Hypothalamus (tissue), 51 donors: ENCODE measurements around the gene CTNNBL1.
"Not testable (repeated sequence)": the region's sequence is repeated elsewhere in the genome, so short reads cannot be mapped to it uniquely, and the experiment has no call there.

ENCODE experiments used
- DNase-seq, 51 donors: peaks; one replicate each; lab custom pipeline; 2025; lab: John Stamatoyannopoulos, UW

The CTNNBL1 gene

DNA sequence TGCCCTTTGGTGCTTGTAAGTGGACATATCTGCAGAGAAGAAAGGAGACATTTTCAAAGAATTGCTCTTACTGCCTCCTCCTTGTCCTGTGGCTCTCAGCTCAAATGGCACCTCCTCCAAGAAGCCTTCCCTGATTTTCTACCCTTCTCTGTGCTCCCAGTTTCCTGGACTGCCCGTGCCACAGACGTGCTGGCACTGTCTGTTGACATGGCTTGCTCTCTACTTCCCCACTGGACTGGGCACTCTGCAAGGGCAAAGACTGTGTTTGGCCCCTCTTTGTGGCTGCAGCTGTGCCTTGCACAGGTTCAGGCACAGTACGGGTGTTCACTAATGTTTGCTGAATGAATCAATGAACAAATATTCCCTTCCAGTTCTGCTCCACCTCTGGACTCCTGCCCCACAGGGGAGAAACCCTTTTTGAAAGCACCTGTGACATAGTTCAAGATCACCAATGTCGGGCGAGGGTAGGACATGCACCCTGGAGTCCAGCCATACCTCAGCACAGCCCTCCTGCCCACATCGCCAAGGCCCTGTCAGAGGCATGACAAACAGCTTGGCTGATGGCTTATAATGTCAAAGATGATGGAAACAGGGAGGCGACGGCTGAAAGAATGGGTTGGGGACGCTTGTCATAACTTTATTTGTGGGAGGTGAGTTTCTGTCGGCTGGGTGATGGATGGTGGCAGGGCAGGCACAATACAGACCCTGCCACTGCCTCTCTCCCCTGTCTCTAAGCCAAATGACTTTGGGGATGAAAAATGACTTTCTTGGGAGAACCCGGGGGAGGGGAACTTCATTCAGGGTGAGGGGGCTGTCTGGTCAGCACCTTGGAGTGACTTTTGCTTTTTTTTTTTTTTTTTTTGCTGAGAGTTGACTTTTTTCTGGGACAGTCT, 15.6 kb upstream of the CTNNBL1 start:
- DNase-seq, result no peak

DNA sequence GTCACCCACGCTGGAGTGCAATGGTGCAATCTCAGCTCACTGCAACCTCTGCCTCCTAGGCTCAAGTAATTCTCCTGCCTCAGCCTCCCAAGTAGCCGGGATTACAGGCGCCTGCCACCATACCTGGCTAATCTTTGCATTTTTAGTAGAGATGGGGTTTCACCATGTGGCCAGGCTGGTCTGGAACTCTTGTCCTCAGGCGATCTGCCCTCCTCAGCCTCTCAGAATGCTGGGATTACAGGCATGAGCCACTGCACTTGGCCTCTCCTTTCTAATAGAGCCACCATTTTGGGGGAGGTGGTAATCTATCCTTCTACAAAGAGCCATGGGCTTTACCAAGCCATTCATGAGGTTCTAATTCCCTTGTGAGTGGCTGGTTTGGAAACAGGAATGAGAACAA, 14.1 kb upstream of the CTNNBL1 start:
- not testable (repeated sequence) for DNase-seq

GRCh38 chr20:37680420-37680819, 13.4 kb upstream of the CTNNBL1 start:
- DNase-seq, result no peak

- DNase-seq, result no peak
Observed at GRCh38 chr20:37681384-37682112, 12.3 kb upstream of the CTNNBL1 start.

DNA sequence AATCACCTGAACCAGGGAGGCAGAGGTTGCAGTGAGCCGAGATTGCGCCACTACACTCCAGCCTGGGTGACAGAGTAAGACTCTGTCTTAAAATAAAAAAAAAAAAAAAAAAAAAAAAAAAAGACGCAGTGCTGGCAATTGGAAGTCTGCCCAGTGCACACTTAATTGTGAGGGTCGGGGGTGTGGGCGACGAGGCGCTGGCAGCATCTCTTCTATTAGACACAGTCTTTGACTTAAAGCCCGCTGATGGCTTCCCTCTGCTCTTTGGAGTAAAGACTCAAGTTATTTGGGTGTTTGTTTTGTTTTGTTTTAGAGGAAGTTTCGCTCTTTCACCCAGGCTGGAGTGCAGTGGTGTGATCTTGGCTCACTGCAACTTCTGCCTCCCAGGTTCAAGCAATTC, 10.7 kb upstream of the CTNNBL1 start:
- not testable (repeated sequence) for DNase-seq

GRCh38 chr20:37686762-37687477, 6.9 kb upstream of the CTNNBL1 start:
- no peak for DNase-seq

- DNase-seq, result no peak
Observed at GRCh38 chr20:37687478-37687805, 6.4 kb upstream of the CTNNBL1 start.

DNA sequence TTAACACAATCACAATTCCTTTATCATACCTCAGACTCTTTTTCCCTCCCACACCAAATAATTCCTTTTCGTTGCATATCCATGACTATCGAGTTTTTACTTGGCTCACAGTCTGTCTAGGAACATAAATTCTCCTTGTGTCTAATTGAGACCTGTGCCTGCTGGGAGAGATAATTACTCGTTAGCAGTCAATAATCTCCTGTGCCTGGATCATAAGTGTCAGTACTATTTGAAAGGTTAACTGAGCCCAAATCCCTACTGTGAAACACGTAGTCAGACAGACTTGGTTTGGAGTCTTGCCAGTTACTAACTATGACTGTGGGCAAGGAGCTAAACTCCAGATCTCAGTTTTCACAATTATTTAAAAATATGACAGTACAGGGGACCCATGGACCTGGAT, 5.7 kb upstream of the CTNNBL1 start:
- DNase-seq, result no peak

GRCh38 chr20:37690626-37691369, 3.0 kb upstream of the CTNNBL1 start:
- no peak for DNase-seq

DNA sequence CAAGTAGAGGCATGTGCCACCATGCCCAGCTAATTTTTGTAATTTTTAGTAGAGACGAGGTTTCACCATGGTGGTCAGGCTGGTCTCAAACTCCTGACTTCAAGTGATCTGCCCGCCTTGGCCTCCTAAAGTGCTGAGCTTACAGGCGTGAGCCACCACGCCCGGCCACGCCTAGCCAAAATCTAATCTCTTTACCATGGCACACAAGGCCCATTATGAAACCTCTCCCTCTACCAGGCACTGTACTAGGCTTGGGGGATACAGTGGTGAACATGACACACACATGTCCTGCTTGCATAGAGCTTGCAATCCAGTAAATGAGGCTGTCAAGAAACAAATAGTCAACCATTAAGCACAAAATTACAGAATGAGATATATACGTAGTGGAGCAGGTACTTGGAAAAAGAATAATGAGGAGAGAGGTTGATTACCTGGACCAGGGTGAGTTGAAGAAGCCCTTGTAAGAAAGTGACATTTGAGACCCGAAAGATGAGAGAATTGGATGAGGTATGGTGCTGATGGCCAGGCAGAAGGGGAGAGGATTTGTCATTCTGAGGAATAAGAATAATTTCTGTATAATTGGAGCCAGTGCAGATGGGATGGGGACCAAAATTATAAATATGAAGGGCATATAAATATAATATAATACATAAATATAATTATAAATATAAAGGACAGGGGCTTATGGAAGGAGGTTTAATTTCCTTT, 1.2 kb upstream of the CTNNBL1 start:
- no peak for DNase-seq

GRCh38 chr20:37693242-37693634, 592 bp upstream of the CTNNBL1 start:
- no peak for DNase-seq

GRCh38 chr20:37695684-37696342, 2.0 kb downstream of the CTNNBL1 start:
- no peak for DNase-seq

GRCh38 chr20:37697314-37697713, 3.5 kb downstream of the CTNNBL1 start:
- peak in 2 of 51 donors; percentile 1 to 2 for DNase-seq

DNA sequence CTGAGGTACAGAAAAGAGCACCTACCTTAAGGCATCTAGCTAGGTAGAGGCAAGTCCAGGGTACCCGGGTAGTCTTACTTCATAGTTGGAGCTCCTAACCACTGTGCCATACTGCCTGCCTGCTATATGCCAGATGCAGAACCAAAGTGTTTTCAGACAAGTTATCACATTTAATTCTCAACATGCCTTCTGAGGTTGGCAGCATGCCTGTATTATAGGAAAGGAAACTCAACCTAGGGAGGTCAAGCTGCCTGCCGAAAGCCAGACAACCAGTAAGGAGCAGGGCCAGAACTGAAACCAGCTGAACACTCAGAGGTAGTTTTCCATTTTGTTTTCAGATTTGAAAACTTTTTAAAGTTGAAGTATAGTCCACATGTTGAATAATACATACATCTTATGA, 5.4 kb downstream of the CTNNBL1 start:
- no peak for DNase-seq

DNA sequence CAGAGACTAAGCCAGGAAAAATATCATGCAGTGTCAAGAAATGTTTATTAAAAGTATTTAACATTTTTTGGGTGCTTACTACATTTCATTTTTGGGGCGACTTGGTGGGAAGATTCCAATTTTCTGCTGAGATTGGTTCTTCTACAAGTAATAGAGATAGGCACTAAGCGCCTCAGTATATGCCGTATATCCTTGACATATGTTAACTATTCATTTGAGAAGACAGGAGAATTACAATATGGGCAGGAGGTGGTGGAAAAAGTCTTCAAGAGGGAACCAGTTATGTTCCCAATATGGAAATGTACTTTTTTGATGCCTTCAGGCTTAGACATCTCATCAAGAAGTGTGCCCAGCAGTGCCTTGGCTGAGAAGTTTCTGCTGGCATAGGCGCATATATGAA, 6.5 kb downstream of the CTNNBL1 start:
- DNase-seq, result no peak

DNA sequence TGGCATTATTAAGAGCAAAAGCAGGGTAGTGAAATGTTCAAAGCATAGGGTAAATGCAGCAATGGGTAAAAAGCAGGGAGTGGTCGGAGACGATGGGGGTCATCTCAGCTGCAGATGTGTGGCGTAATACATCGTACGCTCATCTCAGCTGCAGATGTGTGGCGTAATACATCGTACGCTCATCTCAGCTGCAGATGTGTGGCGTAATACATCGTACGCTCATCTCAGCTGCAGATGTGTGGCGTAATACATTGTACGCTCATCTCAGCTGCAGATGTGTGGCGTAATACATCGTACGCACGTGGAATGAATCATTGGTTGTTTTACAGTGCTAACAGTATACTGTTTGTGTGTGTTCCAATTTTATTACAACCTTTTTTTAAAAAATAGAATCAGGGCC, 7.8 kb downstream of the CTNNBL1 start:
- not testable (repeated sequence) for DNase-seq

GRCh38 chr20:37702403-37703034, 8.7 kb downstream of the CTNNBL1 start:
- DNase-seq, result no peak

GRCh38 chr20:37703035-37703845, 9.4 kb downstream of the CTNNBL1 start:
- DNase-seq, result no peak
